Measurements from ENCODE around the gene ATG4B.

Gene ATG4B

GRCh38 chr2:241652142-241652541 is 14.6 kb downstream of the ATG4B start:
- H3K4me3 ChIP-seq (ENCODE audit: low read length), result no peak overlapping the region
- DNase-seq (ENCODE audit: low read depth), result no peak
- TF ChIP-seq CTCF (conservative IDR thresholded peaks at IDR 0.05; ENCODE audit: low read depth, low read length), result no peak

- no peak for TF ChIP-seq CTCF (conservative IDR thresholded peaks at IDR 0.05; ENCODE audit: low read depth, low read length)
- no peak for DNase-seq (ENCODE audit: low read depth)
- H3K4me3 ChIP-seq (ENCODE audit: low read length), result no peak overlapping the region
Observed at GRCh38 chr2:241652722-241653121, 15.2 kb downstream of the ATG4B start.

GRCh38 chr2:241653210-241653750 is 15.8 kb downstream of the ATG4B start:
- no peak overlapping the region for H3K4me3 ChIP-seq (ENCODE audit: low read length)
- TF ChIP-seq CTCF (conservative IDR thresholded peaks at IDR 0.05; ENCODE audit: low read depth, low read length), result no peak
- DNase-seq (ENCODE audit: low read depth), result no peak

DNA sequence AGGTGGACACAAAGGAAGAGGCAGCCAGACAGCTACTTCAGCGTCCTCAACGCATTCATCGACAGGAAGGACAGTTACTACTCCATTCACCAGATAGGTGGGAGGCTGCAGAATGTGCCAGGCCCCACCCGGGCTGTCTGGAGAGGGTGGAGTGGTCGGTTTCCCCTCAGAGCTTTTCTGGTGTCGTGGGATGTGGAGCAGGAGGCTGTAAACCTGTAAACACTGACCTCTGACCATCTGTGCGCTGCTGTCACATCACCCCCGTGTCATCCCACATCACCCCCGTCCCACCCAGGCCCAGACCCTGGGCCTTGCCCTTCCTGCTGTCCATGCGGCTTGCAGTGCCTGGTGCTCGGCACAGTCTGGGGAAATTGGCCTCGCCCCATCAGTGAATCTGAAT is 17.1 kb downstream of the ATG4B start:
- no peak for DNase-seq (ENCODE audit: low read depth)
- no peak overlapping the region for H3K4me3 ChIP-seq (ENCODE audit: low read length)
- TF ChIP-seq CTCF (conservative IDR thresholded peaks at IDR 0.05; ENCODE audit: low read depth, low read length), result no peak

DNA sequence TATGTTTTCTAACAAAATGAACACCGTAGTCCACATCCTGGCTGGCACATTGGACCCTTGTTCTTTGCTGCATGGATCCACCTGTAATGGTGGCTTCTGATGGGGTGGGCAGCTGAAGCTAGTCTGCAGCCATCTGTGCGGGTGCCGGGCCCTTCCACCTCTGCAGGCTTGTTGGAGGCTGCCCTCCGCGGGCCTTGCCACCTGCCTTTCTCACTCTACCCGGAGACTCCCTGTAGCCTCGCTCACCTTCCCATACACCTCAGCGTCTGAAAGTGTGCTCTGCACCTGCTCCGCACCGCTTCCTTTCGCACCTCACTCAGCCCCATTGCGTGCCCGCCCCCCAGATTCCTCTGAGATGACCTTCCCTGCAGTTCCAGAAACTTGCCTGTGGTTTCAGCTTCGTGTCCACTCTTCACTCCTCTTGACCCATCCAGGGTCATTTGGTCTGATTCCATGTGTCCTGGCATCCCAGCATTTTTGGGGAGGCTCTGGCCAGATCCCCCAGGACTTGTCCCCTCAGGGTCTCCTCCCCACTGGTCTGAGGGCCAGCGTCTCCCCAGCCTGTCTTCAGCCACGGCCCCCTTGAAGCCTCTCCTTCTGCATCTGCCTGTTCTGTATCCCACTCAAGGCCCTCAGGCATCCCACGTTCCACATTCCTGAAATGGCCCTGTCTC is 18.2 kb downstream of the ATG4B start:
- no peak for DNase-seq (ENCODE audit: low read depth)
- no peak overlapping the region for H3K4me3 ChIP-seq (ENCODE audit: low read length)
- TF ChIP-seq CTCF (conservative IDR thresholded peaks at IDR 0.05; ENCODE audit: low read depth, low read length), result no peak

GRCh38 chr2:241656190-241656741 is 18.8 kb downstream of the ATG4B start:
- DNase-seq (ENCODE audit: low read depth), result no peak
- H3K4me3 ChIP-seq (ENCODE audit: low read length), result no peak overlapping the region
- no peak for TF ChIP-seq CTCF (conservative IDR thresholded peaks at IDR 0.05; ENCODE audit: low read depth, low read length)

DNA sequence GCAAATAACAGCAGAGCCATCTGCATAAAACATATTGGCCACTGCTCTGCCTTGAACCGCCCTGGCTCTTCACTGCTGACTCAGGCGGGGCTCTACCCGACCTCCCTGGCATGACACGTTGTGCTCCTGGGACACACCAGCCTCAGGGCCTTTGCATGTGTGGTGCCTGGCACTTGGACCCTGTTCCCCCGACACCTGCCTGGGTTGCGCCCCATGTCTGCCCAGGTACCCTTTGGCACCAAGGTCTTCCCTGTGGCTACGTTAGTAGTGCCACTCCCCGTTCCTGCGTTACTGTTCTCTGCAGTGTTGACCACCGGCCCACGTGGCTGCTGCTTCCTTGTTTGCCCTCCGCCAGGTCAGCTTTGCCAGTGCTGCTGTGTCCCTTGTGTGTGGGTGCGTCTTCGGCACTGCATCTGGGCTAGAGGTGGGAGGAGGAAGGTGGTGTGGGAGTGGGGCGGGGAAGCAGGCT is 20.3 kb downstream of the ATG4B start:
- TF ChIP-seq CTCF (conservative IDR thresholded peaks at IDR 0.05; ENCODE audit: low read depth, low read length), result no peak
- no peak overlapping the region for H3K4me3 ChIP-seq (ENCODE audit: low read length)
- DNase-seq (ENCODE audit: low read depth), result no peak

Data from retinal pigment epithelial cell (primary cell).